HG03520 (cell line): ENCODE measurements around the gene OR14I1.

ENCODE experiments used
- ATAC-seq: cut with Tn5 transposase; IDR thresholded peaks from one replicate; pipeline ENCODE4 v1.9.1; 2021; ENCODE audit warnings: mild to moderate bottlenecking, moderate library complexity; ENCODE audit not compliant: unreplicated experiment

OR14I1 gene

GRCh38 chr1:248702714-248703113 lies at the start of gene OR14I1:
Gene OR14I1 (minus strand): TSS chr1:248702766.
- ATAC-seq = no peak

- ATAC-seq = no peak
Observed at GRCh38 chr1:248751635-248752034, 49.1 kb upstream of the OR14I1 start.

- no peak for ATAC-seq
Observed at GRCh38 chr1:248751142-248751541, 48.6 kb upstream of the OR14I1 start.

GRCh38 chr1:248750496-248750895 lies 47.9 kb upstream of the OR14I1 start:
- ATAC-seq = no peak

GRCh38 chr1:248748211-248748610 lies 45.6 kb upstream of the OR14I1 start:
- no peak for ATAC-seq

GRCh38 chr1:248740876-248741275 lies 38.3 kb upstream of the OR14I1 start:
- ATAC-seq = no peak

GRCh38 chr1:248739572-248740205 lies 37.1 kb upstream of the OR14I1 start:
- ATAC-seq = no peak

GRCh38 chr1:248737457-248737856 lies 34.9 kb upstream of the OR14I1 start:
- ATAC-seq = no peak

- ATAC-seq = no peak
Observed at GRCh38 chr1:248736977-248737376, 34.4 kb upstream of the OR14I1 start.

- no peak for ATAC-seq
Observed at GRCh38 chr1:248733566-248733965, 31.0 kb upstream of the OR14I1 start.

GRCh38 chr1:248730507-248731335 lies 28.2 kb upstream of the OR14I1 start:
- no peak for ATAC-seq

- no peak for ATAC-seq
Observed at GRCh38 chr1:248714248-248714647, 11.7 kb upstream of the OR14I1 start.

- no peak for ATAC-seq
Observed at GRCh38 chr1:248710305-248710900, 7.8 kb upstream of the OR14I1 start.

- ATAC-seq = no peak
Observed at GRCh38 chr1:248704606-248705005, 2.0 kb upstream of the OR14I1 start.

GRCh38 chr1:248703674-248704073 lies 1.1 kb upstream of the OR14I1 start:
- ATAC-seq = no peak

GRCh38 chr1:248699099-248699498 lies 3.5 kb downstream of the OR14I1 start:
- no peak for ATAC-seq

GRCh38 chr1:248697907-248698306 lies 4.7 kb downstream of the OR14I1 start:
- no peak for ATAC-seq

GRCh38 chr1:248696774-248697173 lies 5.8 kb downstream of the OR14I1 start:
- ATAC-seq = no peak

- ATAC-seq = no peak
Observed at GRCh38 chr1:248696261-248696660, 6.3 kb downstream of the OR14I1 start.

GRCh38 chr1:248695451-248696132 lies 7.0 kb downstream of the OR14I1 start:
- no peak for ATAC-seq

GRCh38 chr1:248691567-248692155 lies 10.9 kb downstream of the OR14I1 start:
- no peak for ATAC-seq
